HG03571 (cell line): Measurements from ENCODE around the gene OAT.

ENCODE experiments used
- ATAC-seq: cut with Tn5 transposase; IDR thresholded peaks from one replicate; pipeline ENCODE4 v1.9.1; 2021; ENCODE audit not compliant: unreplicated experiment

The OAT gene

DNA sequence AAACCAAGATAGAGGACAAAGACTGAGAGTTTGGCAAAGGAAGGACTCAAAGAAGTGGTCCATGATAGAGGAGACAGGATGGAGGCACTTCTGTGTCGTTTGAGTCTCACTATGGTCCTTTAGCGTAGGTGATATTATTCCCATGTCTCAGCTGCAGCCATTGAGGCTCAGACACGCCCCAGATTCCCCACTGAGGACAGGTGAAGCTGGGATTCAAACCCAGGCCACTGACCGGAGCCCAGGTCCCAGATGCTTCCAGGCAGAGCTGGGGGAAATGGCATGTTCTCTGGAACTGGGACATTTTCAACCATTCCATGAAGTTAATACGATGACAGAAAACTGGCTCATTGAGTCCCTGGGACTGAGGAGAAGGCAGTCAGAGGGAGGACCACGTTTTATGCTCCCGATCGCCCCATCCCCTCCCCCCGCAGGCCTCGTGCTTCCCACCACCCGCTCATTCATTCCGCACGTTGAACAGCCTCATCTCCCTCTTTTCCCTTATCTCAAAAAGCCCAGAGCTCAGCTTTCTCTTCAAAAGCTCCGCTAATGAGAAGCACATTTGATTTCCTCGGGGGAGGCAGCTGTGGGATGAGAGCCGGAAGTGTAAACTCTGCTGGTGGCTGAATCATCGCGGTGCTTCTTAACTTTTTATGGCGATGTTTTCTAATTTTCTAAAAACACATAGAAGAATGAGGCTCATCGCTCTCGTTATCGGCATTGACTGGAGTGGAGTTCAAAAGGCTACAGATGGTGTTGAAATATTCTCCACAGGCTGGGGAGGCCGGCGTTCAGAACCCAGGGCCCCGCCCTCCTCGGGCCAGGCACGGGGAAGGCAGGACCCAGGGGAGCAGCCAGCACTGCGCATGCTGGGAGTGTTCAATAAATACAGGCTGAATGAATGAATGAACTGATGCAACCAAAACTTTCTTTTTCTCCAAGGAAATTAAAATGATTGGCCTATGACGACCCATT is 64.0 kb downstream of the OAT start:
- ATAC-seq: no peak

DNA sequence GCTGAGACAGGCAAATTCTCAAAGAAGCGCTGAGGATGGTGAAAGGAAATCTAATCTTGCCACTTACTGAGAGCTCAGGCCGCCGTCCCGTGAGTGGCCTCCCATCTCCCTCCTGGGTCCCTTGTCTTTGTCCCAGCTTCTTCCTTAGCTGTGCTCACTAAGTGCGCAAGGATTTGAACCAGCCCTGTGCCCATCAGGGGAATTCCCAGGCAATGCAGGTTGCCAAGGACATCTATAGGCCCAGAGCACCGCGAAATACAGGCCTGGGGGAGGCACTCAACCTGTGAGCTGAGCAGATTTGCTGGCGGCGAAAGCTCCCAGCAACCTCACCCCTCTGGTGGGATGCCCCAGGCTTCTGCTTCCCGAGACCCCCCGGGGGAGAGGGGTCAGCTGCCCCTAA is 64.8 kb downstream of the OAT start:
- no peak for ATAC-seq

DNA sequence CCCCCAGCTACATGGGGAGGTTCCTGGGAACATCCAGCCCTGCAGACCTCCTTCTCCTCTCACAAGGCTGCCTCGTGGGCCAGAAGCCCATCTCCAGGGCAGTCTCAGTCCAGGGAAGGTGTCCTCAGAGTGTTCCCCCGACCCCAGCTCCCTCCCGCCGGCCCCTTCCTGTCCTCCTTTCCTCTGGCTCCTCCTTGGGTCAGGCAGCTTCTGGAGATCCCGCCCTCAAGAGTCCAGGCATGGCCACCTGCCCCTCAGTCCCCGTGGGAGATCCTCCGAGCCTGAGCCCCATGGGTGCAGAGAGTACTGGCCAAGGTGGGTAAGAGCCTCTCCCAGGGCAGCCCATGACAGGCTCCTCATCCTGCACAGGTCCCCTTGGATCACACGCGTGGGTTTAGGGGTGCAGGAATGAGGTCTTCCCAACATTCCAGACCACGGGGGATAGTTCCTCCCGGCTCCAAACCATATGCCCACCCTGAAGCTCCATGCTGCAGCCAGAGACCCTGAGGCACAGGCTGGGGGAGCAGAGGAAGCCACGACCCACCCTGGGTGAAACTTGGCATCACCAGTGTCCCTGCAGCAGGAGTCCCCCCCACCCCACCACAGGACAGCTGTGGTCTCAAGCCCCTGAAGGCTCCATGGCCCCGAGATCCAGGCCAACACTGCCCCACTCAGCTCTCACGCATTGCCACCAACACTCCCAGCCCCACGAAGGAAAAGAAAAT is 65.5 kb downstream of the OAT start:
- no peak for ATAC-seq

DNA sequence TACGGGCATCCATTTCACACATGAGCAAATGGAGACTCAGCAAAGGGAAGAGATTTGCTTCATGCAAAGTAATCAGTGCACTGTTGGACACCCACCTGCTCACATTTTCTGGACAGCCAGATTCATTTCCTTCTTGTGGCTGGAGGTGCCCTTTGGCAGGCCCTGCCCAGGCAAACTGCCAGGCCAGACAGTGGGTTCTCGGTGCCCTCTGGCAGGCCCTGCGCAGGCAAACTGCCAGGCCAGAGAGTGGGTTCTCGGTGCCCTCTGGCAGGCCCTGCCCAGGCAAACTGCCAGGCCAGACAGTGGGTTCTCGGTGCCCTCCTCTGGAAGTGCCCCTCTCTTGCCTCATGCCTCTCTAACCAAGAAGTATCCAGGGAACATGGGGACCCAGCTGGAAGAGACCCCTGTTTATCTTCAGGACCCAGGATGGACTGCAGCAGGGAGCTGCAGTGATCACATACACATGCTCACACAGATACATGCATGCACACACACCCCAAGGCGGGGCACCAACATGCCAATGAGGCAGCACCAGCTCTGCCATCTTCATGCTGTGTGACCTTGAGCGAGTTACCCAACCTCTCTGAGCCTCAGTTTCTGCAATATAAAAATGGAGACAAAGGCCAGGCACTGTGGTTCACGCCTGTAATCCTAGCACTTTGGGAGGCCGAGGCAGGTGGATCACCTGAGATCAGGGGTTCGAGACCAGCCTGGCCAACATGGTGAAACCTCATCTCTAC is 67.1 kb downstream of the OAT start:
- ATAC-seq: no peak

DNA sequence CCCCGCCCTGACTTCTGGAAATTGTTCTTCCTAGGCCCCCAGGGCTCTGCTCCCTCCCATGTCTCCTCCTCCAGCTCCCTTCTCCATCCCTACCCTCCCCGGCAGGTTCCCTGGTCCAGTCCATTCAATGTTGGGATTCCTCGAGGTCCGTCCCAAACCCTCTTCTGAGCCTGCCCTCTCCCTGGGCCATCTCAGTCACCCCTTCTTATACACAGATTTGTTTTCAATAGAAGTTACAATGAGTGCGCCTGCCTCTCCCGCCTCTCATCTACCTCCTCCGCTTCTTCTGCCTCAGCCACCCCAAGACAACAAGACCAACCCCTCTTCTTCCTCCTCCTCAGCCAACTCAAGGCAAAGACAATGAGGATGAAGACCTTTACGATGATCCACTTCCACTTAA is 67.9 kb downstream of the OAT start:
- no peak for ATAC-seq

DNA sequence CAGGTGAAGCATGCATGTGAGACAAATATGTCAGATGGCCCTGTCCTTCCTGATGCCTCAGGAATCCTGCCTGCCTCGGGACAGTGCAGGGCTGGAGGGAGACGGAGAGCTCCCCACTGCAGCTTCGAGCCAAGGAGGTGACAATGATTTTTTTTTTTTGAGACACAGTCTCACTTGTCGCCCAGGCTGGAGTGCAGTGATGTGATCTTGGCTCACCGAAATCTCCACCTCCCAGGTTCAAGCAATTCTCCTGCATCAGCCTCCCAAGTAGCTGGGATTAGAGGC is 68.8 kb downstream of the OAT start:
- ATAC-seq: no peak

DNA sequence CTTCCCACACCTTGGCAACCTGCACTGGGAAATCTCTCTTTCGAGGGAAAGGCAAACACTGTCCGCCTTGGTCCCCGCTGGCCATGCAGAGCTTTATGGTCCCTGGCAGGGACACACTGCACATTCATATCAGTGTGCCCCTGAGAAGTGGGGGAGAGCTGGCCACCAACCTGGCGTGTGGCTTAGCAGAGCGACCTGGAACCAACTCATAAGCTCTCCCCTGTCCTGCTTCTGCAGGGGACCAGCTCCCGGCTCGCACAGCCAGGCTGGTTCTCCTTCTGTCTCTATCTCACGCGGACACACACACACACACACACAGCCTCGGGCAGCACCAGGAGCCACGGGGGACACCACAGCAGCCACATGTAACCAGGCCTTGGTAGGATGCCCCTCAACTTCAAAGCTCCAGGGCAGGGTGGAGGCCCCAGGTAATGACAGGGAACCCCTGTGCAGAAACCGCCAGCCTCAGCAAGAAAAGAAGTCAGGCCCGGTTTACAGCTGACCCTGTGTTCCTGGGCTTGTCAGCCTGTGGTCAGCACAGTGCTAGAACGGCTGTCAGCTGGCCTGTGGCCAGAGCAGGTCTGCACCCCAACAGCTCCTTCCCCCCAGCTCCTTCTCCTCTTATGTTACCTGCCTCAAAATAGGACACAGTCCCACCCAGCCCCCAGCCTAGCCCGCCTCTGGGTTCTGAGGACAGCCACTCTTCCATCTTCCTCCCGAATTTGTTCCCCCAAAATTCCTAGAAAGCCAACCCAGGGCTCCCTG is 69.3 kb downstream of the OAT start:
- no peak for ATAC-seq

DNA sequence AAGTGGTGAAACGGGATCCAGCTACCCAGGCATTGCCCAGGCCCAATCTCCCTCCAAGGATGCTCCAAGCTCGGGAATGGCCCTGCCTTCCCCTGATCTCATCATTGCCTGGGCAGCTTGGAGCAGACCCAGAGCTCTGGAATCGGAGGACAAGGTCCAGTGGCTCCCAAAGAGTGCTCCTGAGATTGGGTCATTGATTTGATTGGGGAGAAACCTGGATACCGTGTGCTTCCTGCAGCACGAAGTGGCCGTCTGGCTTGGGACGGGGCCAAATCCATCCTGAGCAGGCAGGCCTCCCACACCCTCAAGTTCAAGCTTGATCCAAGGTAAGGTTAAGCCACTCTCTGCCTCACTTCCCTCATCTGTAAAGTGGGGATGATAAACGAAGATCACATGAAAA is 69.9 kb downstream of the OAT start:
- ATAC-seq: no peak

DNA sequence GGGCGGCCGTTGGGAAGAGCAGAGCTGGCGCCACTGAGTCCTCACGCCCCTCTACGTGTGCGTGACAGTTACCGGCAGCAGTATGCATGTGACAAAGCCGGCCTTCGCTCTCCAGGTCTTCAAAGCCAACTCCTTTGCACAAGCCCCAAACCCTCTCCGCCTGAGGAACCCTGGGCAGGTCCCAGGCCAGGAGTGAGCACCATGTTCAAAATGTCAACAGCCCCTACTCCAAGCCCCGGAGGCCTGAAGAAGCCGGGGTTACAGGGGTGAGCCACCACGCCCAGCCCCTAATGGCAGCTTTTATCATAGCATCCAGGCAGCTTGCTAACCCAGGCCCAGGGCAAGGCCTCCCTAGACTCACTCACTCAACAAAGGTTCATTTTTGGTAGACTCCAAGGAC is 70.8 kb downstream of the OAT start:
- no peak for ATAC-seq
